Mucosa of descending colon (tissue), 3 donors: ENCODE measurements around the gene SIAH3. TPM values are rescaled to one million over a fixed set of nuclear protein-coding genes. Genes with fewer than 3 reads are reported as not detected.

Experiments
- ATAC-seq: fragments of 200-7000 bp; cut with Tn5 transposase; one replicate; pipeline ENCODE4 v1.9.1; 2020; ENCODE audit warnings: mild to moderate bottlenecking, moderate library complexity
- DNase-seq, 3 donors: peaks; one replicate each; pipeline ENCODE4 v3.0.0-alpha.2; 2020
- H3K36me3 ChIP-seq: fragments of 200-600 bp; one replicate; pipeline ENCODE4 v1.8.0; 2021; ENCODE audit warnings: low read depth, mild to moderate bottlenecking
- H3K4me1 ChIP-seq: fragments of 200-600 bp; one replicate; pipeline ENCODE4 v1.8.0; 2021; ENCODE audit warnings: low read depth, mild to moderate bottlenecking
- H3K4me3 ChIP-seq: fragments of 200-600 bp; one replicate; pipeline ENCODE4 v1.8.0; 2021; ENCODE audit warnings: mild to moderate bottlenecking
- H3K9me3 ChIP-seq: fragments of 200-600 bp; one replicate; pipeline ENCODE4 v1.8.0; 2021; ENCODE audit warnings: mild to moderate bottlenecking
- intact Hi-C, 2 donors: fragments of 100-400 bp; cut with DNase I in 1 of 2; cut with micrococcal nuclease in 1 of 2; formaldehyde crosslinking; loops; one replicate each; pipeline versions ENCODE4 v1.11.0 to v1.11.1; 2022; cut with DNase I, micrococcal nuclease
- total RNA-seq, 3 donors: library from RNA; stranded (reverse); fragmentation: NEBNext Ultra II Directional in 2 of 3; extraction: Animal tissue kit (Norgen Biotek cat#: 25700) in 2 of 3; gene quantifications; one replicate each; pipeline versions ENCODE4 v1.2.1 to v1.2.4, GENCODE V29; 2021 to 2023
- TF ChIP-seq, protein P1 (sequence below): fragments of 200-600 bp; IDR thresholded peaks from one replicate; pipeline ENCODE4 v1.8.0; 2022; ENCODE audit warnings: antibody characterized with exemption, mild to moderate bottlenecking
- donor health status: DM: no; HTN: no; CAD: no; lungs with moderate emphysema.
- donor health status: DM: no; HTN: no; CAD: no.
- donor health status: DM: no; HTN: yes; CAD: no.

The SIAH3 gene
- total RNA-seq, 3 donors from 2014 or later, result 0.05 to 0.06 (median 0.06) TPM

DNA sequence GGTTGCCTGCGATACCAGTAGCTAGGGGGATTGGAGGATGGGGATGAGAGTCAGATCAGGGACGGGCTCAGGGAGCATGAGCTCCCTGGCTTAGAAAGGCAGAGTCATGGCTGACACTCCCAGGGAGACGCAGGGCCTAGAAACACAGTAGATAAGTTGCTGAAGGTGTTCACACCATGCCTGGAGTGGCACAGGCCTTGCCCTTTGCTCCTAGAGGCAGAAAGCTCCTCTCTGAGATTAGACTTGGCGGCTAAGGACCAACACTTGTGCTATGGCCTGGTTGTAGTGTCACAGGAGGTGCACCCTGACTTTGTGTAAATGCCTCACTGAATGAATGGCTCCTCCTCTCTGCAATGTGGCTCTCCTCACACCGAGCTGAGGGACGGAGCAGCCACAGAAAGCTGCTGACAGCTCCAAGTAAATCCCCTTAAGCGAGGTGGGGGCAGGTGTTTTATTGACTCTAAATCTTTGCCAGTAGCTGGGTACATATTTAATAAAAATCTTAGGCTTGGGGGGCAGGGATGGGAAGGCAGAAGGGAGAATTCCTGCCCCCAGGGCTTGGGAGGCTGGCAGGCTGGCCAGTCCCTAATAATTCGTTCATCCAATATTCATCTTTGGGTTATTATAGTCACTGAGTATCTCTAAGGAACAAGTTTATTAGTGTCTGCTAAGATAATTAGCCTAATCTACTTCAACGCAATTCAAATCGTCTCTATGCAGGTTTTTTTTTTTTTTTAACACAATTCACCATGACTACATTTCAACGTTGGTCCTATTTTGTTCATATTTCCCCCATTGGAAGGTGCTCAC, 54.9 kb downstream of the SIAH3 start:
- TF ChIP-seq, protein P1, sequence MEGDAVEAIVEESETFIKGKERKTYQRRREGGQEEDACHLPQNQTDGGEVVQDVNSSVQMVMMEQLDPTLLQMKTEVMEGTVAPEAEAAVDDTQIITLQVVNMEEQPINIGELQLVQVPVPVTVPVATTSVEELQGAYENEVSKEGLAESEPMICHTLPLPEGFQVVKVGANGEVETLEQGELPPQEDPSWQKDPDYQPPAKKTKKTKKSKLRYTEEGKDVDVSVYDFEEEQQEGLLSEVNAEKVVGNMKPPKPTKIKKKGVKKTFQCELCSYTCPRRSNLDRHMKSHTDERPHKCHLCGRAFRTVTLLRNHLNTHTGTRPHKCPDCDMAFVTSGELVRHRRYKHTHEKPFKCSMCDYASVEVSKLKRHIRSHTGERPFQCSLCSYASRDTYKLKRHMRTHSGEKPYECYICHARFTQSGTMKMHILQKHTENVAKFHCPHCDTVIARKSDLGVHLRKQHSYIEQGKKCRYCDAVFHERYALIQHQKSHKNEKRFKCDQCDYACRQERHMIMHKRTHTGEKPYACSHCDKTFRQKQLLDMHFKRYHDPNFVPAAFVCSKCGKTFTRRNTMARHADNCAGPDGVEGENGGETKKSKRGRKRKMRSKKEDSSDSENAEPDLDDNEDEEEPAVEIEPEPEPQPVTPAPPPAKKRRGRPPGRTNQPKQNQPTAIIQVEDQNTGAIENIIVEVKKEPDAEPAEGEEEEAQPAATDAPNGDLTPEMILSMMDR, result no peak
- Histone ChIP-seq H3K36me3 (no peaks in the 10 kb centered on the region), H3K9me3 (no peaks in the 10 kb centered on the region), H3K4me3 (no peak overlapping the region), H3K4me1 (peaks cover 3% of the 10 kb centered on the region)
- ATAC-seq (no peak), DNase-seq (no peak)
- intact Hi-C loops, result no loop called here

DNA sequence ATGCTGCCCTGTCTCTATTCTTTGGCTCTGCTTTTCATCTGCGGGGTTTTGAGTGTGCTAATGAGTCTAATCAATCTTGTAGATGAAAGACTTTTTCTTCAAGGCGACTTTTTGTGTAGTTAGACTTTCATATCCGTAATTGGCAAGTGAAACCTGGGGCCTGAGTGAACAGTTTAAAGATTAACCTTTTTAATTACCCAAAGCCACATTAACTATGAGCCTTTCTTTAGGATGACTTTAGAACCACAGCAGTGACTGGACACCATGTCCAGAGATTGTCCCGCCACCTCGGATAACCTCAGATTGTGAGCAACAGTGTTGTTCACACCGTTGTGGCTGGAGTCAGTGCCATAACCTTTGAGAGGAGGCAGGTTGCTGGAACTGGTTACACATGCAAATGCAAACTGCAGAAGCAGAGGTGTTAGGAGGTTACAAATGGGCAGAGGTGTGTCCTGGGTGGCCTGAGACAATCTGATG, 58.7 kb downstream of the SIAH3 start:
- Histone ChIP-seq H3K4me3 (no peak overlapping the region), H3K9me3 (no peaks in the 10 kb centered on the region), H3K4me1 (peaks cover 3% of the 10 kb centered on the region), H3K36me3 (no peaks in the 10 kb centered on the region)
- intact Hi-C loops, result no loop called here
- DNase-seq (peak in 1 of 3 donors; percentile 5), ATAC-seq (peak; percentile 78)
- TF ChIP-seq, protein P1, result no peak

DNA sequence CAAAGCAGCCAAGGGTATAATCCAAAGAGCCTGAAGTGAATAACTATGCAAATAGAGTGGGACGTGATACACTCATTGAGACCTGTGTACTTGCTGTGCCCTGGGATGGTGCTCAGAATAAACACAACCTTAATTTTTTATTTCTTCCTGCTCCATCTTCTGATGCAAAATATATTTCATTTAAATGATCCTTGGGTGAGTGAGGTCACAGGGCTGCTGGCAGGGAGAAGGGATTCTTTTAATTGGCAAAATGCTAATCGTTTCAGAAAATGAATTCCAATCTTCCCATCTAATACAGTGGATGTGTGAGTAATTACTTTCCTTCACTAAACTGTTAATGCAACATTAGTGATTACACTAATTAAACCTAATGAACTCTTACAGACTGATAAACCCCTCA, 63.5 kb downstream of the SIAH3 start:
- Histone ChIP-seq H3K9me3 (no peaks in the 10 kb centered on the region), H3K4me1 (peaks cover 1% of the 10 kb centered on the region), H3K36me3 (no peaks in the 10 kb centered on the region), H3K4me3 (no peak overlapping the region)
- no peak for ATAC-seq
- DNase-seq, result no peak
- TF ChIP-seq, protein P1, result no peak
- intact Hi-C loops, result no loop called here

DNA sequence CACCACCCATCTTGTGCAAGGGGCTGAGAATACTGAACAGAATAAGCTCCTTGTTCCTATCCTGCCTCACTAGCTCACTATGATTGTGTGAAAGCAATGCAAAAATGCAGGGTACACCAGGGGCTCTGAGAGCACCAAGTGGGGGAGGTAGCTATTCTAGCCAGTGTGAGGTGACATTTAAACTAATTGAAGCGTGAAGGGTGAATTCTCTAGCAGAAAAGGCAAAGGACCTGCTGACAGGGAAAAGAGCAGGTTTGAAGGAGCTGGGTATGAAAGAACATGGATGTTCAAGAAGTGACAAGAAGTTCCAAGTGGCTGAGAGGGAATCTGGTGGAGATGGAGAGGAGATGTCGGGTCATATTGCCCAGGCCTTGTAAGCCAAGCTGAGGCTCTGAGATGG, 64.2 kb downstream of the SIAH3 start:
- H3K9me3 ChIP-seq, result no peaks in the 10 kb centered on the region
- no peak overlapping the region for H3K4me3 ChIP-seq
- DNase-seq (no peak), ATAC-seq (no peak)
- intact Hi-C loops, result no loop called here
- peaks cover 3% of the 10 kb centered on the region for H3K4me1 ChIP-seq
- TF ChIP-seq, protein P1, result no peak
- no peaks in the 10 kb centered on the region for H3K36me3 ChIP-seq

DNA sequence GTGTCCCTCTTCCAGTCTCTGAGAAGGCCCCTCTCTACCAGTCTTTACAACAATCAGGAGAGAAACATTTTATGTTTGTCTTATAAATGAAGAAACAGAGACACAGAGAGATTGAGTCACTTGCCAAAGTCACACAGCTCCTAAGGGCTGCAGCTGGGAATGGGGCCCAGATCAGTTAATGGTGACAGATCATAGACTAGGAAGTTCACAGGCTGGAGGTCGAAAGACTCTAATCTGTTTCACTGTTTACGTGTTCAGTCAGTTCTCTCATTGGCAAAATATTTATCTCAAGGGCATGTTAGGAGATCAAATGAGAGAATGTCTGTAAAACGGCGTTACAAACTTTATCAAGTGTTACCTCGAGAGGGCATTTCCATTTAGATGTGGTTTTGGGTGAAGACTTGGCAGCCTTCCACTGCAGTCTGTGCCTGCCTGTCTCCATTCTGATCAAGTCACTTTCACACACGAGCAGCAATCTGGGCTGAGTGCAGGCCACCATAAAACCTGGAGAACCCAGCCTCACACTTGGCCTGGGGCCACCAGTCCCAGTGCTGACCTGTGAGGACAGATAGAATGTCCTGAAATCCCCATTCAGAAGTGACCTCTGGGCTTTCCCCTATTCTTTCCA, 65.1 kb downstream of the SIAH3 start:
- intact Hi-C loops, result no loop called here
- H3K9me3 ChIP-seq, result no peaks in the 10 kb centered on the region
- ATAC-seq (no peak), DNase-seq (peak in 1 of 3 donors; percentile 7)
- H3K4me1 ChIP-seq, result peaks cover 10% of the 10 kb centered on the region
- TF ChIP-seq, protein P1, result no peak
- H3K36me3 ChIP-seq, result no peaks in the 10 kb centered on the region
- H3K4me3 ChIP-seq, result no peak overlapping the region
